Endothelial cell of umbilical vein (primary cell): ENCODE data around the gene PCGF3. TPM values are rescaled to one million over a fixed set of nuclear protein-coding genes. Genes with fewer than 3 reads are reported as not detected.
A peak's percentile ranks its signal among the peaks of the same experiment; 100 is the strongest.

Experiments
- BruUV-seq: library from RNA; stranded (reverse); fragments of 400-500 nt; replicated peaks from 2 replicates; lab custom pipeline; 2021; lab: Mats Ljungman, UMichigan
- CTCF ChIA-PET: fragments of 300-600, 350-600 bp; sonication (Branson Sonifier 250); formaldehyde crosslinking; loops from one replicate; lab custom pipeline; 2021; ENCODE audit warnings: antibody characterized with exemption, inconsistent platforms; lab: Charles Lee
- POLR2A ChIA-PET: fragments of 300-600, 350-600 bp; sonication (Branson Sonifier 250); formaldehyde crosslinking; loops from one replicate; lab custom pipeline; 2021; ENCODE audit warnings: antibody characterized with exemption, inconsistent platforms; lab: Charles Lee
- DNase-seq: peaks from one replicate; pipeline ENCODE4 v3.0.0-alpha.2; 2011; ENCODE audit warnings: low read depth, low spot score
- FAIRE-seq: peaks from 2 replicates; lab custom pipeline; 2011; peaks lifted over from hg19 to GRCh38; lab: Jason Lieb, UNC
- H2AFZ ChIP-seq: 2 replicates; pipeline ENCODE4 v1.6.0; 2012; ENCODE audit warnings: low read depth, low read length, control low read depth, inconsistent platforms
- H3K27ac ChIP-seq: 2 replicates; pipeline ENCODE4 v1.5.1; 2011; ENCODE audit warnings: low read depth, mild to moderate bottlenecking, control low read depth, low read length, moderate library complexity; ENCODE audit not compliant: insufficient read depth
- H3K27me3 ChIP-seq, 2 experiments: 2 replicates each; pipeline versions ENCODE4 v1.6.0 to v1.6.1; 2011; ENCODE audit warnings: low read length in 2 of 2, mixed read lengths in 1 of 2; ENCODE audit not compliant: control insufficient read depth in 2 of 2, insufficient read depth in 2 of 2
- H3K36me3 ChIP-seq, 2 experiments: 2 replicates in 1 of 2; 3 replicates in 1 of 2; pipeline ENCODE4 v1.5.1; 2011; ENCODE audit warnings: low read length in 2 of 2, mild to moderate bottlenecking in 1 of 2, moderate library complexity in 1 of 2; ENCODE audit not compliant: control insufficient read depth in 2 of 2, insufficient read depth in 2 of 2; ENCODE audit errors: extremely low read depth in 1 of 2
- H3K4me1 ChIP-seq: 3 replicates; pipeline ENCODE4 v1.5.1; 2011; ENCODE audit warnings: mild to moderate bottlenecking, low read length; ENCODE audit not compliant: control insufficient read depth, insufficient read depth; ENCODE audit errors: extremely low read depth
- H3K4me2 ChIP-seq: 2 replicates; pipeline ENCODE4 v1.6.1; 2011; ENCODE audit warnings: low read length, control low read depth, mixed read lengths; ENCODE audit not compliant: insufficient read depth
- H3K4me3 ChIP-seq, 3 experiments: fragments of 200-600 bp in 1 of 3; sonication (generic), shearing (Covaris generic) in 1 of 3; replicated peaks in 1 of 3; 2 replicates each; pipeline ENCODE4 v1.5.1; 2011 to 2016; ENCODE audit warnings: control low read depth in 3 of 3, low read length in 3 of 3, mild to moderate bottlenecking in 2 of 3, inconsistent platforms in 1 of 3, low read depth in 1 of 3, moderate library complexity in 1 of 3; ENCODE audit not compliant: insufficient read depth in 1 of 3
- H3K79me2 ChIP-seq: 2 replicates; pipeline ENCODE4 v1.6.0; 2012; ENCODE audit warnings: low read length, inconsistent platforms; ENCODE audit not compliant: control insufficient read depth, insufficient read depth
- H3K9ac ChIP-seq: replicated peaks from 2 replicates; pipeline ENCODE3; 2011; ENCODE audit warnings: low read length, control low read depth; ENCODE audit not compliant: insufficient read depth; ENCODE audit errors: extremely low read depth
- H3K9me1 ChIP-seq: replicated peaks from 3 replicates; pipeline ENCODE4 v1.6.0; 2011; ENCODE audit warnings: mild to moderate bottlenecking, low read length; ENCODE audit not compliant: control insufficient read depth, insufficient read depth; ENCODE audit errors: extremely low read depth
- H3K9me3 ChIP-seq: replicated peaks from 2 replicates; pipeline ENCODE4 v1.5.1; 2012; ENCODE audit warnings: low read length, inconsistent platforms; ENCODE audit not compliant: control insufficient read depth, insufficient read depth
- H4K20me1 ChIP-seq: replicated peaks from 2 replicates; pipeline ENCODE3; 2011; ENCODE audit warnings: mild to moderate bottlenecking, low read length; ENCODE audit not compliant: control insufficient read depth, insufficient read depth; ENCODE audit errors: extremely low read depth
- CTCF ChIP-seq, 2 donors: IDR thresholded peaks; 1 replicate in 1 of 2; 2 replicates in 1 of 2; pipeline ENCODE4 v1.5.1; 2011; ENCODE audit warnings: low read length in 2 of 2, mild to moderate bottlenecking in 2 of 2, moderate library complexity in 2 of 2, control low read depth in 1 of 2, inconsistent platforms in 1 of 2, low read depth in 1 of 2; ENCODE audit not compliant: insufficient read depth in 1 of 2; ENCODE audit errors: extremely low read depth in 1 of 2
- EZH2 ChIP-seq: IDR thresholded peaks from 2 replicates; pipeline ENCODE4 v1.6.1; 2012; ENCODE audit warnings: borderline replicate concordance, low read depth, mild to moderate bottlenecking, moderate library complexity, low read length, inconsistent platforms; ENCODE audit not compliant: severe bottlenecking
- FOS ChIP-seq: IDR thresholded peaks from 2 replicates; pipeline ENCODE4 v1.6.1; 2011; ENCODE audit warnings: mild to moderate bottlenecking, low read length, moderate library complexity, borderline replicate concordance; ENCODE audit not compliant: insufficient read depth
- GATA2 ChIP-seq: IDR thresholded peaks from 2 replicates; pipeline ENCODE4 v1.7.0; 2011; ENCODE audit warnings: low read depth, mild to moderate bottlenecking, moderate library complexity, mixed read lengths, low read length; ENCODE audit not compliant: insufficient read length, insufficient read depth
- JUN ChIP-seq: IDR thresholded peaks from 2 replicates; pipeline ENCODE4 v1.6.1; 2011; ENCODE audit warnings: borderline replicate concordance, low read depth; ENCODE audit not compliant: insufficient read length, insufficient read depth
- MAX ChIP-seq: IDR thresholded peaks from 2 replicates; pipeline ENCODE4 v1.6.1; 2011; ENCODE audit not compliant: insufficient read depth, insufficient read length
- MYC ChIP-seq: IDR thresholded peaks from one replicate; pipeline ENCODE4 v1.6.1; 2011; ENCODE audit warnings: mild to moderate bottlenecking, low read depth, low read length
- POLR2A ChIP-seq: IDR thresholded peaks from 2 replicates; pipeline ENCODE4 v1.6.1; 2012; ENCODE audit warnings: low read depth, mild to moderate bottlenecking, control low read depth, low read length
- POLR2AphosphoS5 ChIP-seq: IDR thresholded peaks from 2 replicates; pipeline ENCODE4 v1.6.1; 2012; ENCODE audit warnings: low read depth, mild to moderate bottlenecking, control low read depth, low read length, moderate library complexity; ENCODE audit not compliant: insufficient read depth
- dilution Hi-C: fragments of 300-500 bp; cut with MboI; formaldehyde crosslinking; loops from one replicate; pipeline ENCODE4 v1.15.0; 2019; ENCODE audit warnings: low sequenced_read_pairs; ENCODE audit not compliant: extremely low pct_ligation_motif_present
- intact Hi-C: fragments of 100-400 bp; cut with micrococcal nuclease; formaldehyde crosslinking; loops from one replicate; pipeline ENCODE4 v1.10.0; 2022
- polyA plus RNA-seq, 4 experiments: library from polyadenylated mRNA; depleted of rRNA in 3 of 4; stranded (reverse) in 3 of 4; unstranded in 1 of 4; fragments of >200 nt; gene quantifications; 2 replicates each; pipeline versions ENCODE4 v1.2.1 to v1.2.3, GENCODE V29; 2011 to 2012; ENCODE audit warnings: missing spikeins in 1 of 4
- total RNA-seq: library from RNA; stranded (reverse); gene quantifications from 2 replicates; pipeline ENCODE4 v1.2.3, GENCODE V29; 2021

The PCGF3 gene
- total and polyA plus RNA-seq, 2 donors (not counting 3 experiments of a cell fraction or from before 2014, with no cell fraction given): 70.2 to 91.8 TPM

GRCh38 chr4:749698-750666 is 44.4 kb downstream of the PCGF3 start:
- peaks cover 13% of the 10 kb centered on the region for H3K79me2 ChIP-seq
- H3K9me1 ChIP-seq: no peaks in the 10 kb centered on the region
- FAIRE-seq: peak; percentile 90
- no TSS peak for BruUV-seq
- H4K20me1 ChIP-seq: no peaks in the 10 kb centered on the region
- CTCF ChIA-PET: interaction anchor here (1.0 to 1.7 kb wide), 2 partner anchors 9 to 66 kb away, joined by 4 to 5 read pairs; no protein-coding TSS in a partner anchor
- intact Hi-C loops (no loop called here), dilution Hi-C loops (no loop called here)
- no peak overlapping the region for H3K9ac ChIP-seq
- no peak overlapping the region for H3K4me3 ChIP-seq
- DNase-seq: peak; percentile 68
- peak; percentile 33 for TF ChIP-seq MAX
- TF ChIP-seq EZH2: no peak
- H3K9me3 ChIP-seq: no peaks in the 10 kb centered on the region
- H3K27me3 ChIP-seq: no peaks in the 10 kb centered on the region
- H3K4me2 ChIP-seq: peak overlapping the region; percentile 32
- H3K36me3 ChIP-seq: peaks cover 4 to 32% of the 10 kb centered on the region in 2 experiments
- peaks cover 11% of the 10 kb centered on the region for H3K4me1 ChIP-seq
- H3K27ac ChIP-seq: peak overlapping the region; percentile 42
- POLR2A ChIA-PET: no interaction called here
- no peak overlapping the region for H2AFZ ChIP-seq

- Histone ChIP-seq H3K4me2 (no peak overlapping the region), H3K27ac (no peak overlapping the region), H4K20me1 (no peaks in the 10 kb centered on the region), H3K36me3 (peaks cover 7 to 32% of the 10 kb centered on the region in 2 experiments), H3K79me2 (peaks cover 13% of the 10 kb centered on the region), H3K27me3 (no peaks in the 10 kb centered on the region), H3K4me3 (no peak overlapping the region), H2AFZ (no peak overlapping the region), H3K4me1 (peaks cover 11% of the 10 kb centered on the region), H3K9me1 (no peaks in the 10 kb centered on the region), H3K9ac (no peak overlapping the region), H3K9me3 (no peaks in the 10 kb centered on the region)
- DNase-seq: no peak
- CTCF ChIA-PET: interaction anchor here (1.4 kb wide), 1 partner anchor 235 kb away, joined by 3 read pairs; the partner anchor contains the start of gene IDUA
- no peak for FAIRE-seq
- no TSS peak for BruUV-seq
- POLR2A ChIA-PET: no interaction called here
- TF ChIP-seq CTCF (IDR thresholded peaks at IDR 0.05; ENCODE audit: extremely low read depth in 1 of 2, insufficient read depth in 1 of 2, low read depth in 1 of 2, low read length in 2 of 2) (no peak), POLR2A (no peak), EZH2 (no peak), JUN (no peak), GATA2 (no peak), MAX (no peak), FOS (no peak), MYC (no peak), POLR2AphosphoS5 (no peak)
- intact Hi-C loops (no loop called here), dilution Hi-C loops (no loop called here)
These were observed 46.0 kb downstream of the PCGF3 start for GRCh38 chr4:751676-752075.
